Activated CD8-positive, alpha-beta memory T cell treated with anti-CD3 and anti-CD28 coated beads for 36 hours (primary cell): ENCODE data around the gene SYCE1. TPM values are rescaled to one million over a fixed set of nuclear protein-coding genes. Genes with fewer than 3 reads are reported as not detected.
"Not testable (repeated sequence)": the region's sequence is repeated elsewhere in the genome, so short reads cannot be mapped to it uniquely, and the experiment has no call there.

Experiments
- CTCF ChIA-PET: fragments of 350-600 bp; sonication (Branson Sonifier 250); formaldehyde crosslinking; loops from one replicate; lab custom pipeline; 2021; ENCODE audit warnings: antibody characterized with exemption; lab: Charles Lee
- POLR2A ChIA-PET: fragments of 350-600 bp; sonication (Branson Sonifier 250); formaldehyde crosslinking; loops from one replicate; lab custom pipeline; 2021; ENCODE audit warnings: antibody characterized with exemption; lab: Charles Lee
- total RNA-seq, 2 experiments: library from RNA; stranded (reverse); gene quantifications; one replicate each; pipeline ENCODE4 v1.2.3, GENCODE V29; 2021

Gene SYCE1
- total RNA-seq, 2 experiments from 2014 or later, result 1.3 to 1.7 TPM

GRCh38 chr10:133523631-133524203 lies 41.7 kb downstream of the SYCE1 start:
- POLR2A ChIA-PET, result no interaction called here
- CTCF ChIA-PET, result no interaction called here

- CTCF ChIA-PET, result interaction anchor here (0.9 to 1.6 kb wide), 5 partner anchors 10 to 196 kb away, joined by 3 to 6 read pairs (median 3); no protein-coding TSS in a partner anchor
- POLR2A ChIA-PET, result no interaction called here
These were observed 45.1 kb downstream of the SYCE1 start for GRCh38 chr10:133520193-133520738.

DNA sequence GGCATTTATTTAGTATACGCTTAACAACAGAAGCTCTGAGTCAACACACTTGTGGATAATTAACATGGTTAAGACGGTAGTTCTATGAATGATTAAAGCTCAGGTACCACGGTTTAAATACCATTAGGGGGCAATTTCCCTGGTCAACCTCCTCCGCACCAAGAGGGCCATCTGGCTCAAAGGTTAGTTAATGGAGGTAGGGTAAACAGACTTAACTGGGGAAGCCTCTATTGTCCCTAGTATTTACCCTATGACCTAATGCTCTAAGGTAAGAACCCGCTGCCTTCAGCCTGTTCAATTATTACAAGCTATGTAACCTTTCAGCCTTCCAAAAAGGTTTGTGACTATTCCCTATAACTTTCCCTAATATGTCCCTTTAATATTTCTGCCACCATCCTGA lies 46.9 kb downstream of the SYCE1 start:
- POLR2A ChIA-PET, CTCF ChIA-PET: not testable (repeated sequence)

DNA sequence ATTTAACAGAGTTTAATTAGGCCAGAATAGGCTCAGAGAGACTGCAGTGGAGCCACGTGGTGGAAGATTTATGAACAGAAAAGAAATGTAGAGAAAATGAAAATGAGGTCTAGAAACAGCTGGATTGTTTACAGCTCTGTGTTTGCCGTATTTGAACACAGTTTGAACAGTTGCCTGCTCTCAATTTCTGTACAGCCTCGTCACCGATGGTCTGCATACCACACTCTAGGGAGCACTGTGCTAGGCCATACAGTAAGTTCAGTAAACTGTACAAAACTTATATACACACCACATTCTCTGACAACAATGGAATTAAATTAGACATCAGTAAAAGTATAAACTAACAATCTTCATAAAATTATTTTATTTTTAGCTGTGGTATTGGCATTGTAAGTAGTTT lies 49.3 kb downstream of the SYCE1 start:
- CTCF ChIA-PET, result no interaction called here
- POLR2A ChIA-PET, result no interaction called here

GRCh38 chr10:133515471-133515870 lies 49.9 kb downstream of the SYCE1 start:
- POLR2A ChIA-PET, result no interaction called here
- CTCF ChIA-PET, result no interaction called here

GRCh38 chr10:133511907-133512528 lies 53.4 kb downstream of the SYCE1 start:
- CTCF ChIA-PET, result no interaction called here
- POLR2A ChIA-PET, result no interaction called here

DNA sequence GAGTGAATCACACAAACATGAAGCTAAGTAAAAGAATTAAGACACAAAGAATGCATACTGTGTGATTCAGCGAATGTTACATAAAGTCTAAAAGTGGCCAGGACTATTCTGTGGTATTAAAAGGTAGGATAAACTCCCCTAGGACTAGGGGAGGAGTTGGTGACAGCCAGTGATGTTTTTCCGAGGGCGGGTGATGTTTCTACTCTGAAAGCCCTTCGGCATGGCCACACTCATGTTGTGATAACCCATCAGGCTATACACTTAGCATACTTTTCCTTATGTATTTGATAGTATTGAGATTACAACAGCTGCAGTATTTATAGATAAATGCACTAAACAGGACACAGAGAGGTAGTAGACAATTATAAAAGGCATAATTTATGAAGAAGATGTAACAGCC lies 54.0 kb downstream of the SYCE1 start:
- ChIA-PET POLR2A (no interaction called here), CTCF (no interaction called here)

GRCh38 chr10:133509700-133510099 lies 55.7 kb downstream of the SYCE1 start:
- POLR2A ChIA-PET, result no interaction called here

More at GRCh38 chr10:133509700-133510099, 55.7 kb downstream of the SYCE1 start:
- CTCF ChIA-PET, result interaction anchor here (1.4 kb wide), 1 partner anchor 180 kb away, joined by 4 read pairs; no protein-coding TSS in a partner anchor

Other genes starting within 250 kb of the SYCE1 start
- gene CALY, start 228.7 kb downstream of the SYCE1 start, total RNA-seq, result not detected
- not detected for gene PRAP1, start 218.2 kb downstream of the SYCE1 start, total RNA-seq
- gene FUOM, start 207.6 kb downstream of the SYCE1 start, total RNA-seq, result 10 to 100 TPM; 31.2 to 33.7 TPM
- 10 to 100 TPM; 69.6 to 73.5 TPM for gene ECHS1, start 192.2 kb downstream of the SYCE1 start, total RNA-seq
- gene PAOX, start 186.3 kb downstream of the SYCE1 start, total RNA-seq, result 1 to 10 TPM; 5.2 to 5.6 TPM
- 10 to 100 TPM; 54.2 to 54.7 TPM for gene MTG1, start 171.4 kb downstream of the SYCE1 start, total RNA-seq
- not detected for gene SPRN, start 141.0 kb downstream of the SYCE1 start, total RNA-seq
- gene SCART1, start 111.6 kb downstream of the SYCE1 start, total RNA-seq, result 1 to 10 TPM in 1 of 2 experiments, under 1 TPM in 1; 0.93 to 1.3 TPM
- under 1 TPM in 1 of 2 experiments, not detected in 1; 0.44 TPM for gene CYP2E1, start 38.2 kb downstream of the SYCE1 start, total RNA-seq
- not detected for gene FRG2B, start 61.2 kb upstream of the SYCE1 start, total RNA-seq